IMR-90 (cell line): ENCODE measurements around the gene SERPINA6.

ENCODE experiments used
- ELK1 ChIP-seq: fragments of 150-350 bp; IDR thresholded peaks from 2 replicates; pipeline ENCODE4 v1.6.1; 2016; ENCODE audit warnings: low read depth, mild to moderate bottlenecking, low read length, moderate library complexity, borderline replicate concordance
- SMC3 ChIP-seq: fragments of 150-350 bp; IDR thresholded peaks from 2 replicates; pipeline ENCODE4 v1.6.1; 2016; ENCODE audit warnings: low read depth, mild to moderate bottlenecking, antibody characterized with exemption, low read length, moderate library complexity
- TF ChIP-seq, protein P1 (sequence below): conservative IDR thresholded peaks from 2 replicates; pipeline ENCODE4 v1.5.1; 2012; ENCODE audit warnings: mild to moderate bottlenecking, low read depth, low read length, improper control_type of control experiment
- TF ChIP-seq, protein P2 (sequence below): fragments of 150-350 bp; IDR thresholded peaks from 2 replicates; pipeline ENCODE4 v1.6.1; 2017; ENCODE audit warnings: mild to moderate bottlenecking, antibody characterized with exemption, low read length, low read depth

GRCh38 chr14:94290197-94290596 lies 32.9 kb downstream of the SERPINA6 start:
- TF ChIP-seq, protein P1, sequence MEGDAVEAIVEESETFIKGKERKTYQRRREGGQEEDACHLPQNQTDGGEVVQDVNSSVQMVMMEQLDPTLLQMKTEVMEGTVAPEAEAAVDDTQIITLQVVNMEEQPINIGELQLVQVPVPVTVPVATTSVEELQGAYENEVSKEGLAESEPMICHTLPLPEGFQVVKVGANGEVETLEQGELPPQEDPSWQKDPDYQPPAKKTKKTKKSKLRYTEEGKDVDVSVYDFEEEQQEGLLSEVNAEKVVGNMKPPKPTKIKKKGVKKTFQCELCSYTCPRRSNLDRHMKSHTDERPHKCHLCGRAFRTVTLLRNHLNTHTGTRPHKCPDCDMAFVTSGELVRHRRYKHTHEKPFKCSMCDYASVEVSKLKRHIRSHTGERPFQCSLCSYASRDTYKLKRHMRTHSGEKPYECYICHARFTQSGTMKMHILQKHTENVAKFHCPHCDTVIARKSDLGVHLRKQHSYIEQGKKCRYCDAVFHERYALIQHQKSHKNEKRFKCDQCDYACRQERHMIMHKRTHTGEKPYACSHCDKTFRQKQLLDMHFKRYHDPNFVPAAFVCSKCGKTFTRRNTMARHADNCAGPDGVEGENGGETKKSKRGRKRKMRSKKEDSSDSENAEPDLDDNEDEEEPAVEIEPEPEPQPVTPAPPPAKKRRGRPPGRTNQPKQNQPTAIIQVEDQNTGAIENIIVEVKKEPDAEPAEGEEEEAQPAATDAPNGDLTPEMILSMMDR: no peak
- TF ChIP-seq ELK1 (no peak), SMC3 (no peak)
- TF ChIP-seq, protein P2, sequence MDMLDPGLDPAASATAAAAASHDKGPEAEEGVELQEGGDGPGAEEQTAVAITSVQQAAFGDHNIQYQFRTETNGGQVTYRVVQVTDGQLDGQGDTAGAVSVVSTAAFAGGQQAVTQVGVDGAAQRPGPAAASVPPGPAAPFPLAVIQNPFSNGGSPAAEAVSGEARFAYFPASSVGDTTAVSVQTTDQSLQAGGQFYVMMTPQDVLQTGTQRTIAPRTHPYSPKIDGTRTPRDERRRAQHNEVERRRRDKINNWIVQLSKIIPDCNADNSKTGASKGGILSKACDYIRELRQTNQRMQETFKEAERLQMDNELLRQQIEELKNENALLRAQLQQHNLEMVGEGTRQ: no peak
